Kidney epithelial cell (primary cell): Measurements from ENCODE around the gene APOL5. TPM values are rescaled to one million over a fixed set of nuclear protein-coding genes. Genes with fewer than 3 reads are reported as not detected.
"Not testable (repeated sequence)": the region's sequence is repeated elsewhere in the genome, so short reads cannot be mapped to it uniquely, and the experiment has no call there.

ENCODE experiments used
- DNase-seq: peaks from one replicate; pipeline ENCODE4 v3.0.0-alpha.2; 2010; ENCODE audit warnings: low read depth
- H3K27me3 ChIP-seq: 2 replicates; pipeline ENCODE4 v1.6.0; 2011; ENCODE audit warnings: low read length; ENCODE audit not compliant: control insufficient read depth, insufficient read depth
- H3K36me3 ChIP-seq: 2 replicates; pipeline ENCODE4 v1.5.1; 2011; ENCODE audit warnings: low read length; ENCODE audit not compliant: control insufficient read depth, insufficient read depth
- H3K4me3 ChIP-seq: 2 replicates; pipeline ENCODE4 v1.5.1; 2011; ENCODE audit warnings: low read depth, mild to moderate bottlenecking, control low read depth, low read length
- CTCF ChIP-seq: IDR thresholded peaks from 2 replicates; pipeline ENCODE4 v1.5.1; 2011; ENCODE audit warnings: mild to moderate bottlenecking, moderate library complexity, low read length, control low read depth, inconsistent platforms; ENCODE audit not compliant: insufficient read depth, poor library complexity, severe bottlenecking
- total RNA-seq: library from RNA; depleted of rRNA; stranded (reverse); fragments of >200 nt; gene quantifications from 2 replicates; pipeline ENCODE4 v1.2.3, GENCODE V29; 2015

Gene APOL5
- total RNA-seq, result not detected in 2 replicates

- Histone ChIP-seq H3K36me3 (no peaks in the 10 kb centered on the region), H3K27me3 (no peaks in the 10 kb centered on the region), H3K4me3 (no peak within 1 kb of the TSS)
- no peak for TF ChIP-seq CTCF
- no peak for DNase-seq
These were observed at the start of gene APOL5 for GRCh38 chr22:35717572-35717971. Gene APOL5 (plus strand): TSS chr22:35717872. CDS start chr22:35717872, 0 bp downstream.

GRCh38 chr22:35674335-35674734, 43.3 kb upstream of the APOL5 start:
- no peak for DNase-seq
- no peaks in the 10 kb centered on the region for H3K27me3 ChIP-seq
- no peaks in the 10 kb centered on the region for H3K36me3 ChIP-seq
- no peak for TF ChIP-seq CTCF
- no peak overlapping the region for H3K4me3 ChIP-seq

- not testable (repeated sequence) for H3K4me3 ChIP-seq, DNase-seq, H3K36me3 ChIP-seq, H3K27me3 ChIP-seq
These were observed 41.6 kb upstream of the APOL5 start for GRCh38 chr22:35676065-35676464.

GRCh38 chr22:35677460-35678187, 40.0 kb upstream of the APOL5 start:
- no peak for DNase-seq
- TF ChIP-seq CTCF, result no peak
- Histone ChIP-seq H3K27me3 (no peaks in the 10 kb centered on the region), H3K4me3 (no peak overlapping the region), H3K36me3 (no peaks in the 10 kb centered on the region)

GRCh38 chr22:35678836-35679235, 38.8 kb upstream of the APOL5 start:
- no peak for TF ChIP-seq CTCF
- H3K27me3 ChIP-seq, result no peaks in the 10 kb centered on the region
- H3K36me3 ChIP-seq, result no peaks in the 10 kb centered on the region
- H3K4me3 ChIP-seq, result no peak overlapping the region
- DNase-seq, result no peak

- DNase-seq, result peak; percentile 35
- not testable (repeated sequence) for H3K36me3 ChIP-seq, H3K4me3 ChIP-seq, H3K27me3 ChIP-seq
These were observed 38.2 kb upstream of the APOL5 start for GRCh38 chr22:35679492-35679891.

- no peak for TF ChIP-seq CTCF
- H3K27me3 ChIP-seq, result no peaks in the 10 kb centered on the region
- DNase-seq, result no peak
These were observed 36.1 kb upstream of the APOL5 start for GRCh38 chr22:35681454-35682052.

More at GRCh38 chr22:35681454-35682052, 36.1 kb upstream of the APOL5 start:
- Histone ChIP-seq H3K4me3 (no peak overlapping the region), H3K36me3 (no peaks in the 10 kb centered on the region)
